T-helper 2 cell treated with Interferon-gamma antibody and Interleukin-4, amounts not matched to agents 100 ng/mL and 5 ng/mL, for 36 hours (primary cell): ENCODE data around the gene MDH2. TPM values are rescaled to one million over a fixed set of nuclear protein-coding genes. Genes with fewer than 3 reads are reported as not detected.
"Not testable (repeated sequence)": the region's sequence is repeated elsewhere in the genome, so short reads cannot be mapped to it uniquely, and the experiment has no call there.

ENCODE experiments used
- intact Hi-C: fragments of 100-400 bp; cut with micrococcal nuclease; formaldehyde crosslinking; loops from one replicate; pipeline ENCODE4 v1.15.1; 2023
- total RNA-seq: library from RNA; stranded (reverse); gene quantifications from 2 replicates; pipeline ENCODE4 v1.2.3, GENCODE V29; 2022

MDH2 gene
- total RNA-seq, 1 donor from 2014 or later = 182 TPM

- intact Hi-C loops = no loop called here
These were observed 59.0 kb downstream of the MDH2 start for GRCh38 chr7:76106893-76107292.

GRCh38 chr7:76108540-76109233, 60.8 kb downstream of the MDH2 start:
- intact Hi-C loops = no loop called here

GRCh38 chr7:76113042-76113630, 65.2 kb downstream of the MDH2 start:
- intact Hi-C loops = not testable (repeated sequence)

- intact Hi-C loops = not testable (repeated sequence)
These were observed 66.8 kb downstream of the MDH2 start for GRCh38 chr7:76114742-76115141.

Other genes starting within 250 kb of the MDH2 start
- not detected in 2 replicates for gene CCL24, start 234.3 kb upstream of the MDH2 start, total RNA-seq
- gene RHBDD2, start 169.1 kb upstream of the MDH2 start, total RNA-seq = 46.2 and 48.9 TPM in 2 replicates
- 49.4 and 53.8 TPM in 2 replicates for gene POR, start 133.0 kb upstream of the MDH2 start, total RNA-seq
- 21.3 and 28.7 TPM in 2 replicates for gene TMEM120A, start 53.5 kb upstream of the MDH2 start, total RNA-seq
- 30.2 and 32.2 TPM in 2 replicates for gene STYXL1, start 106 bp upstream of the MDH2 start, total RNA-seq
- not detected in 2 replicates for gene SRRM3, start 153.8 kb downstream of the MDH2 start, total RNA-seq